NCI-H1694 treated with DMSO at 0.1 percent for 48 hours (cell line): ENCODE results near the gene INPP5D.

Experiments
- DNase-seq: peaks from one replicate; lab custom pipeline; 2025; lab: John Stamatoyannopoulos, UW

The INPP5D gene

GRCh38 chr2:233209533-233210171 is 149.5 kb downstream of the INPP5D start:
- no peak for DNase-seq

- no peak for DNase-seq
Observed at GRCh38 chr2:233210281-233210680, 150.1 kb downstream of the INPP5D start.

- DNase-seq, result no peak
Observed at GRCh38 chr2:233210843-233211547, 150.9 kb downstream of the INPP5D start.

- DNase-seq, result no peak
Observed at GRCh38 chr2:233211548-233211895, 151.4 kb downstream of the INPP5D start.

GRCh38 chr2:233213011-233213410 is 152.9 kb downstream of the INPP5D start:
- DNase-seq, result no peak

GRCh38 chr2:233213975-233214374 is 153.8 kb downstream of the INPP5D start:
- no peak for DNase-seq

GRCh38 chr2:233217892-233218377 is 157.8 kb downstream of the INPP5D start:
- no peak for DNase-seq

- no peak for DNase-seq
Observed at GRCh38 chr2:233218836-233219235, 158.7 kb downstream of the INPP5D start.

- DNase-seq, result no peak
Observed at GRCh38 chr2:233219848-233220247, 159.7 kb downstream of the INPP5D start.

GRCh38 chr2:233221378-233222063 is 161.4 kb downstream of the INPP5D start:
- no peak for DNase-seq

GRCh38 chr2:233223059-233223894 is 163.1 kb downstream of the INPP5D start:
- DNase-seq, result no peak

- no peak for DNase-seq
Observed at GRCh38 chr2:233225230-233226068, 165.3 kb downstream of the INPP5D start.

GRCh38 chr2:233226511-233227031 is 166.4 kb downstream of the INPP5D start:
- DNase-seq, result no peak

- peak; percentile 85 for DNase-seq
Observed at GRCh38 chr2:233227346-233227978, 167.3 kb downstream of the INPP5D start.

- DNase-seq, result peak; percentile 15
Observed at GRCh38 chr2:233228376-233228775, 168.2 kb downstream of the INPP5D start.

- no peak for DNase-seq
Observed at GRCh38 chr2:233233618-233234230, 173.6 kb downstream of the INPP5D start.

GRCh38 chr2:233234264-233234663 is 174.1 kb downstream of the INPP5D start:
- DNase-seq, result no peak

GRCh38 chr2:233234996-233235395 is 174.9 kb downstream of the INPP5D start:
- DNase-seq, result no peak

GRCh38 chr2:233235977-233236376 is 175.8 kb downstream of the INPP5D start:
- no peak for DNase-seq
